Adrenal gland (tissue), 12 donors: ENCODE data around the gene EBLN2. TPM values are rescaled to one million over a fixed set of nuclear protein-coding genes. Genes with fewer than 3 reads are reported as not detected.
A peak's percentile ranks its signal among the peaks of the same experiment; 100 is the strongest.

ENCODE experiments used
- DNase-seq, 7 donors: peaks; one replicate each; pipeline ENCODE4 v3.0.0-alpha.2; 2019 to 2020
- H3K27ac ChIP-seq, 5 donors: fragments of 200-600 bp; sonication (generic) in 4 of 5; 1 replicate in 3 of 5; 2 replicates in 2 of 5; pipeline versions ENCODE4 v1.5.1 to v1.8.0; 2016 to 2020; ENCODE audit warnings: mild to moderate bottlenecking in 1 of 5
- H3K27me3 ChIP-seq: fragments of 200-600 bp; 2 replicates; pipeline ENCODE4 v1.8.0; 2021
- H3K36me3 ChIP-seq, 2 donors: fragments of 200-600 bp; replicated peaks in 1 of 2; 1 replicate in 1 of 2; 2 replicates in 1 of 2; pipeline versions ENCODE4 v1.5.1 to v1.8.0; 2018 to 2022
- H3K4me1 ChIP-seq, 2 donors: fragments of 200-600 bp; replicated peaks in 1 of 2; 1 replicate in 1 of 2; 2 replicates in 1 of 2; pipeline versions ENCODE4 v1.5.1 to v1.8.0; 2018 to 2021
- H3K4me3 ChIP-seq, 4 donors: fragments of 200-600 bp; sonication (generic) in 3 of 4; one replicate each; pipeline ENCODE4 v1.5.1; 2016 to 2018
- H3K9me3 ChIP-seq, 3 donors: fragments of 200-600 bp; sonication (generic) in 1 of 3; replicated peaks in 1 of 3; 1 replicate in 2 of 3; 2 replicates in 1 of 3; pipeline versions ENCODE4 v1.5.1 to v1.8.0; 2016 to 2021
- POLR2A ChIP-seq, 2 donors: fragments of 450-650 bp; IDR thresholded peaks; one replicate each; pipeline ENCODE4 v1.6.1; 2017; ENCODE audit warnings: antibody characterized with exemption in 2 of 2, mild to moderate bottlenecking in 2 of 2, moderate library complexity in 1 of 2
- WGBS, 4 donors: extraction: QIAGEN DNeasy Blood & Tissue Kit in 2 of 4; methylation state at CpG; one replicate each; pipeline versions ENCODE4 v1.1.5 to v1.1.7; 2013 to 2017; 5-methylcytosine and 5-hydroxymethylcytosine counted together
- intact Hi-C, 2 donors: fragments of 100-400 bp; cut with DNase I; formaldehyde crosslinking; loops; one replicate each; pipeline versions ENCODE4 v1.14.1 to v1.15.0; 2022 to 2023
- polyA plus RNA-seq, 3 donors: library from polyadenylated mRNA; stranded (reverse); fragments of 200-250 nt in 2 of 3; fragments of 350-450 nt in 1 of 3; fragmentation: Illumina TruSeq in 1 of 3; extraction: RNeasy Lipid Tissue Mini Kit (QIAGEN cat#74804) in 1 of 3; gene quantifications; one replicate each; pipeline ENCODE4 v1.2.3, GENCODE V29; 2013 to 2014
- total RNA-seq, 9 donors: library from RNA; depleted of rRNA in 4 of 9; stranded (reverse); fragments of >200 nt in 4 of 9; fragments of 120-200 nt in 1 of 9; fragmentation: NEBNext Ultra II Directional in 1 of 9; extraction: Animal tissue kit (Norgen Biotek cat#: 25700) in 1 of 9; gene quantifications; one replicate each; pipeline versions ENCODE4 v1.1.0 to v1.2.4, GENCODE V29; 2013 to 2023
- TF ChIP-seq, protein P1 (sequence below), 6 experiments: fragments of 450-650 bp in 4 of 6; fragments of 200-600 bp in 2 of 6; sonication (generic) in 1 of 6; IDR thresholded peaks; 1 replicate in 5 of 6; 2 replicates in 1 of 6; pipeline versions ENCODE4 v1.5.1 to v1.8.0; 2016 to 2021; ENCODE audit warnings: antibody characterized with exemption in 6 of 6, mild to moderate bottlenecking in 2 of 6, moderate library complexity in 1 of 6
- donor health status: healthy with polysubstance abuse.
- donor health status: Bipolar disorder and iron deficiency.
- donor health status: DM: yes; HTN: yes; CAD: no.
- donor health status: DM: no; HTN: no; CAD: no.
- donor health status: DM: no; HTN: no; CAD: no.
- donor health status: DM: yes; HTN: yes; CAD: no.

The EBLN2 gene
- total and polyA plus RNA-seq, 12 donors = 0.27 to 8.9 (median 2.0) TPM

DNA sequence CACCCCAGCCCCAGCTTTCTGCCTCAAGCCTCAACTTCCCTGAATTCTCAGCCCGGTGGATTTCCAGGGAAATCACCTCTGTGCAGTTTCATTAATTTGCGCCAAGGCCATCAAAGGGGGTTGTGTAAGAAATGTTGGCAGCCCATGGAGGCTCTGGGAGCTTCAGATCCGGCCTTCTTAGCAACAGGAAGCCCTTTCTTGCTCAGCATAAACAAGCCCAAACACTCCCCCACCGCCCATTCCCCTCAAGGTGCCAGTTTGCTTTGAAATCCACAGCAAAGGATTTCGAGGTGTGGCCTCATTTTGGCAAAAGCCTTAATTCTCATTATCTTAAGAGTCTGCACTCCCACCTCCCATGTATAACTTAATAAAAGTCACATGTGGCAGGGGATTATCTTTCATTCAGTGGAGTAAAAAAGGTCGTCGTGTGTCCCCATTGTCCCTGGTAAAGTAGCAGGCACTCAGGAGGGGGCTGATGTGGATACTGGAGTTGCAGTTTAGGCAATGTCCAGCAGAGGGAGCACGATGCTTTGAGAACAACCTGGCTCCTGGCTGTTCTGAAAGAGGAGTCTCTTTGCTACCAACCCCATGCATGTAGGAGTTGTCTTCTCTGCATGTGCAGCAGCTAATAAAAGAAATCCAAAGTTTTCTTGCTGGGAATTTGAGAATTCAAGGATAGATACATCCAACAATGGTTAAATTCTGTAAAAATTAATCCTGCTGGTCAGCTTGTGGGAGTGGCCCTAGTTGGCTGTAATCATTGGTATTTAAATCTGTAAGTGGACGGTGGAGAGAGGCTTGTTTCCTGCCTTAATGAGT lies 39.5 kb downstream of the EBLN2 start:
- Histone ChIP-seq H3K27me3 (no peaks in the 10 kb centered on the region), H3K4me3 (no peak overlapping the region), H3K36me3 (no peaks in the 10 kb centered on the region), H3K27ac (no peak overlapping the region), H3K4me1 (no peaks in the 10 kb centered on the region), H3K9me3 (no peaks in the 10 kb centered on the region)
- peak; percentile 78 to 96 (median 88) for DNase-seq
- WGBS, 4 donors = 24 to 26% (median 25%) methylated on average over 8 to 9 of the region's 9 CpGs
- TF ChIP-seq POLR2A (IDR thresholded peaks at IDR 0.05) = no peak
- TF ChIP-seq, protein P1, sequence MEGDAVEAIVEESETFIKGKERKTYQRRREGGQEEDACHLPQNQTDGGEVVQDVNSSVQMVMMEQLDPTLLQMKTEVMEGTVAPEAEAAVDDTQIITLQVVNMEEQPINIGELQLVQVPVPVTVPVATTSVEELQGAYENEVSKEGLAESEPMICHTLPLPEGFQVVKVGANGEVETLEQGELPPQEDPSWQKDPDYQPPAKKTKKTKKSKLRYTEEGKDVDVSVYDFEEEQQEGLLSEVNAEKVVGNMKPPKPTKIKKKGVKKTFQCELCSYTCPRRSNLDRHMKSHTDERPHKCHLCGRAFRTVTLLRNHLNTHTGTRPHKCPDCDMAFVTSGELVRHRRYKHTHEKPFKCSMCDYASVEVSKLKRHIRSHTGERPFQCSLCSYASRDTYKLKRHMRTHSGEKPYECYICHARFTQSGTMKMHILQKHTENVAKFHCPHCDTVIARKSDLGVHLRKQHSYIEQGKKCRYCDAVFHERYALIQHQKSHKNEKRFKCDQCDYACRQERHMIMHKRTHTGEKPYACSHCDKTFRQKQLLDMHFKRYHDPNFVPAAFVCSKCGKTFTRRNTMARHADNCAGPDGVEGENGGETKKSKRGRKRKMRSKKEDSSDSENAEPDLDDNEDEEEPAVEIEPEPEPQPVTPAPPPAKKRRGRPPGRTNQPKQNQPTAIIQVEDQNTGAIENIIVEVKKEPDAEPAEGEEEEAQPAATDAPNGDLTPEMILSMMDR (IDR thresholded peaks at IDR 0.05) = peak; percentile 89 to 97 (median 92)
- intact Hi-C loops = loop anchor here (5.0 kb wide), 3 partner anchors 331 to 401 kb away; no protein-coding TSS in a partner anchor

DNA sequence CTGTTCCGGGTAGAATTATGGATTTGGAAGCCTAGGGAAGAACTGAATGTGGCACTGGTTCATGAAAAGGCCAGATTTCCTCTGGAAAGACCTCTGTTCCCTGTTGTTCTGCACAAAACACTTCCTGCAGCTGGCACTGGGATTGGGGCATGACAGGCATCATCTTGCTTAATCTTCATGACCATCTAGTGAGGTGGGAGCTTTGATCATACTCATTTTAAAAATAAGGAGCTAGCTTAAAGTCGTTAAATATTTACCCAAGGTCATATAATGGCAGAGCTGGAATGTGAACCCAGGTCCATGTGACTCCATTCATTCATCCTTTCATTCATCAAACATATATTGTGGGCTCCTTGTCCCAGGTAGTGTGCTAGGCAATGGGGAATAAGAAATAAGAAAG lies 40.4 kb downstream of the EBLN2 start:
- no peak overlapping the region for H3K27ac ChIP-seq
- intact Hi-C loops = loop anchor here (5.0 kb wide), 3 partner anchors 330 to 400 kb away; no protein-coding TSS in a partner anchor
- 43 to 70% (median 56%) methylated on average over 2 of the region's 2 CpGs for WGBS, 4 donors
- H3K4me3 ChIP-seq = no peak overlapping the region
- H3K36me3 ChIP-seq = no peaks in the 10 kb centered on the region
- H3K9me3 ChIP-seq = no peaks in the 10 kb centered on the region
- TF ChIP-seq, protein P1 (IDR thresholded peaks at IDR 0.05) = no peak
- no peak for TF ChIP-seq POLR2A (IDR thresholded peaks at IDR 0.05)
- no peak for DNase-seq
- H3K4me1 ChIP-seq = no peaks in the 10 kb centered on the region
- no peaks in the 10 kb centered on the region for H3K27me3 ChIP-seq

DNA sequence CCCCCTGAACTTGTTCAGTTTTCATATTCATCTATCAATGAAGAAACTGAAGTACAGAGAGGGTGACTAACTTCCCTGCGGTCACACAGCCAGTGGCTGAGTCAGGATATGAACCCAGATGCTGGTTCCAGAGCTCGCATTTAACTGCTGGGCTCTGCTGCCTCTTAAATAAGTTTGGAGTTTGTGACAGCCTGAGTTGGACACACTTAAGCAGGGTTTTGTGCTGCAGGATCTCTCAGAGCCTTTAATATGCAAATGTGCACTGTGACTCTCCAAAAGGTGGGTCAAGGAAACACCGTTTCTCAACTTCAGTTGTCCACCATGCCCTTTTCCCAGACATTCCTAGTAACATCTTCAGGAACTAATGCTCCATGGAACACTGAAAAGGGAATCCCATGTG lies 45.8 kb downstream of the EBLN2 start:
- no peaks in the 10 kb centered on the region for H3K27me3 ChIP-seq
- no peaks in the 10 kb centered on the region for H3K9me3 ChIP-seq
- intact Hi-C loops = no loop called here
- TF ChIP-seq, protein P1 (IDR thresholded peaks at IDR 0.05) = no peak
- no peak for TF ChIP-seq POLR2A (IDR thresholded peaks at IDR 0.05)
- no peak for DNase-seq
- H3K4me1 ChIP-seq = no peaks in the 10 kb centered on the region
- no peak overlapping the region for H3K27ac ChIP-seq
- WGBS, 4 donors = 65 to 71% (median 69%) methylated on average over 3 of the region's 3 CpGs
- H3K36me3 ChIP-seq = no peaks in the 10 kb centered on the region
- H3K4me3 ChIP-seq = no peak overlapping the region

DNA sequence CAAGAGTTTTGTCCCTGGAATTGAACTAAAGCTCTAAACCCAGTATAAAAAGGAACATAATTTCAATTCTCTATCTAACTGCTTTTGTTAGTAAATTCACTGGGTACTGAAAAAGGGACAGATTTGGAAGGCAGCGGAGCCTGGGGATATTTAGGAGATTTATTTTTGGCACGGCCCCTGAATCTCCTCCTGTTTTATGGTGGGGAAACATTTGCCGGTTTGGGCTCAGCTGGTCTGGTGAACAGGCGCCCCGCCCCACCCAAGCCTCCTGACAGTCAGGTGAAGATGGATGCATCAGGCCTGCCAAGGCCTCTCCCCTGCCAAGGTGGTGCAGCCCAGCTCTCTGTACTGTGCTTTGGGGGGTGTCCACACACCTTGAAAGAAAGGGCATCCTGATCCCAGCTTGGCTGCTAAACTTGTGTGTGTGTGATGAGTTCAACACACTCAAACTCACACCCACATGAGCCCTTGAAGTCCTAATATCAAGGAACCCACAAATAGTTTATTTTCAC lies 46.3 kb downstream of the EBLN2 start:
- no peaks in the 10 kb centered on the region for H3K9me3 ChIP-seq
- no peaks in the 10 kb centered on the region for H3K4me1 ChIP-seq
- no peak for TF ChIP-seq POLR2A (IDR thresholded peaks at IDR 0.05)
- TF ChIP-seq, protein P1 (IDR thresholded peaks at IDR 0.05) = no peak
- no peaks in the 10 kb centered on the region for H3K27me3 ChIP-seq
- 88 to 100% (median 89%) methylated on average over 5 of the region's 5 CpGs for WGBS, 4 donors
- no peak overlapping the region for H3K4me3 ChIP-seq
- H3K27ac ChIP-seq = no peak overlapping the region
- DNase-seq = no peak
- no peaks in the 10 kb centered on the region for H3K36me3 ChIP-seq
- intact Hi-C loops = no loop called here
